ENCODE results near the gene NBEAL2.

NBEAL2 gene

GRCh38 chr3:46986782-46987310, 7.4 kb downstream of the NBEAL2 start:
- DNase-seq = no peak

GRCh38 chr3:46987319-46987742, 7.9 kb downstream of the NBEAL2 start:
- DNase-seq = peak; percentile 45

- peak; percentile 87 for DNase-seq
Measured at GRCh38 chr3:46987743-46988401, 8.4 kb downstream of the NBEAL2 start.

GRCh38 chr3:46988616-46989015, 9.2 kb downstream of the NBEAL2 start:
- DNase-seq = no peak

GRCh38 chr3:46989146-46989810, 9.8 kb downstream of the NBEAL2 start:
- DNase-seq = no peak

GRCh38 chr3:46990573-46991374, 11.3 kb downstream of the NBEAL2 start:
- no peak for DNase-seq

- no peak for DNase-seq
Measured at GRCh38 chr3:46991406-46992165, 12.1 kb downstream of the NBEAL2 start.

GRCh38 chr3:46992231-46992630, 12.8 kb downstream of the NBEAL2 start:
- no peak for DNase-seq

- DNase-seq = no peak
Measured at GRCh38 chr3:46993292-46993691, 13.8 kb downstream of the NBEAL2 start.

- DNase-seq = no peak
Measured at GRCh38 chr3:46993986-46994385, 14.5 kb downstream of the NBEAL2 start.

GRCh38 chr3:46994801-46995731, 15.6 kb downstream of the NBEAL2 start:
- no peak for DNase-seq

GRCh38 chr3:46995901-46996562, 16.6 kb downstream of the NBEAL2 start:
- DNase-seq = no peak

- no peak for DNase-seq
Measured at GRCh38 chr3:46996689-46997452, 17.4 kb downstream of the NBEAL2 start.

- no peak for DNase-seq
Measured at GRCh38 chr3:46997453-46998091, 18.1 kb downstream of the NBEAL2 start.

GRCh38 chr3:46998121-46998851, 18.8 kb downstream of the NBEAL2 start:
- DNase-seq = peak; percentile 80

GRCh38 chr3:46998852-46999515, 19.5 kb downstream of the NBEAL2 start:
- DNase-seq = no peak

GRCh38 chr3:46999516-47000197, 20.2 kb downstream of the NBEAL2 start:
- DNase-seq = no peak
